ENCODE data around the gene ZSWIM3. TPM values are rescaled to one million over a fixed set of nuclear protein-coding genes. Genes with fewer than 3 reads are reported as not detected.

The ZSWIM3 gene
- total and polyA plus RNA-seq, 2 of the 13 experiments (the other 11 are each of a cell fraction or from before 2014, with no cell fraction given) = 5.2 to 5.8 TPM

GRCh38 chr20:45857114-45857881 is at the start of gene ZSWIM3, which contains the start of gene ACOT8 (continued):
- no peak; the same call in 1 of the 2 replicates for TF ChIP-seq KLF13 (CRISPR knock-in tag; IDR thresholded peaks at IDR 0.05)
- TF ChIP-seq ZNF558 (CRISPR knock-in tag; IDR thresholded peaks at IDR 0.05; ENCODE audit: borderline replicate concordance) = peak; percentile 91
- TF ChIP-seq KDM5A (IDR thresholded peaks at IDR 0.05; ENCODE audit: borderline replicate concordance, low read length) = peak; percentile 90
- peak; percentile 82; the same call in 1 of the 2 replicates for TF ChIP-seq ZSCAN25 (CRISPR knock-in tag; IDR thresholded peaks at IDR 0.05)
- TF ChIP-seq HOMEZ (CRISPR knock-in tag; IDR thresholded peaks at IDR 0.05; ENCODE audit: low read depth) = no peak; the same call in 1 of the 2 replicates
- peak; percentile 98 for TF ChIP-seq POLR2G (IDR thresholded peaks at IDR 0.05; ENCODE audit: low read depth, low read length)
- no peak for TF ChIP-seq FLYWCH1 (CRISPR knock-in tag; IDR thresholded peaks at IDR 0.05)
- peak; percentile 51; the same call in 1 of the 2 replicates for TF ChIP-seq ZNF225 (CRISPR knock-in tag; IDR thresholded peaks at IDR 0.05)
- TF ChIP-seq TAF15 (IDR thresholded peaks at IDR 0.05; ENCODE audit: low read depth, low read length, poor library complexity, severe bottlenecking) = peak; percentile 82
- TF ChIP-seq IKZF1 (IDR thresholded peaks at IDR 0.05) = no peak
- TF ChIP-seq HDAC2 (CRISPR knock-in tag; IDR thresholded peaks at IDR 0.05) = no peak; the same call in none of the 2 replicates
- TF ChIP-seq ZNF879 (CRISPR knock-in tag; IDR thresholded peaks at IDR 0.05) = peak; percentile 95; the same call in 1 of the 2 replicates
- no peak for TF ChIP-seq RFXAP (CRISPR knock-in tag; IDR thresholded peaks at IDR 0.05; ENCODE audit: borderline replicate concordance)
- TF ChIP-seq HCFC1 (IDR thresholded peaks at IDR 0.05; ENCODE audit: low read depth, low read length) = peak; percentile 51; the same call in 1 of the 2 replicates
- no peak for TF ChIP-seq CENPT (CRISPR knock-in tag; IDR thresholded peaks at IDR 0.05; ENCODE audit: low read depth)
- no peak for TF ChIP-seq ZBTB46 (CRISPR knock-in tag; IDR thresholded peaks at IDR 0.05; ENCODE audit: borderline replicate concordance)
- peak; percentile 71; the same call in 1 of the 2 replicates for TF ChIP-seq ZNF580 (CRISPR knock-in tag; IDR thresholded peaks at IDR 0.05; ENCODE audit: borderline replicate concordance, low read depth)
- 0 out of 2 replicates have a peak, but pooled peaks have one; percentile 18 for TF ChIP-seq HMG20A (CRISPR knock-in tag; IDR thresholded peaks at IDR 0.05; ENCODE audit: borderline replicate concordance)
- TF ChIP-seq MAFF (IDR thresholded peaks at IDR 0.05; ENCODE audit: low read depth, low read length) = no peak
- peak; percentile 22; the same call in 1 of the 2 replicates for TF ChIP-seq NR0B2 (CRISPR knock-in tag; IDR thresholded peaks at IDR 0.05)
- peak; percentile 83; the same call in 1 of the 2 replicates for TF ChIP-seq THAP9 (CRISPR knock-in tag; IDR thresholded peaks at IDR 0.05; ENCODE audit: borderline replicate concordance)
- TF ChIP-seq KLF11 (CRISPR knock-in tag; IDR thresholded peaks at IDR 0.05) = peak; percentile 96; the same call in 1 of the 2 replicates
- no peak for TF ChIP-seq ZNF552 (CRISPR knock-in tag; IDR thresholded peaks at IDR 0.05; ENCODE audit: borderline replicate concordance)

Data from HepG2 (cell line).